ENCODE measurements around the gene DEPDC1. TPM values are rescaled to one million over a fixed set of nuclear protein-coding genes. Genes with fewer than 3 reads are reported as not detected.

The DEPDC1 gene
- total RNA-seq, 2 experiments from 2014 or later = 13.0 to 13.5 TPM

DNA sequence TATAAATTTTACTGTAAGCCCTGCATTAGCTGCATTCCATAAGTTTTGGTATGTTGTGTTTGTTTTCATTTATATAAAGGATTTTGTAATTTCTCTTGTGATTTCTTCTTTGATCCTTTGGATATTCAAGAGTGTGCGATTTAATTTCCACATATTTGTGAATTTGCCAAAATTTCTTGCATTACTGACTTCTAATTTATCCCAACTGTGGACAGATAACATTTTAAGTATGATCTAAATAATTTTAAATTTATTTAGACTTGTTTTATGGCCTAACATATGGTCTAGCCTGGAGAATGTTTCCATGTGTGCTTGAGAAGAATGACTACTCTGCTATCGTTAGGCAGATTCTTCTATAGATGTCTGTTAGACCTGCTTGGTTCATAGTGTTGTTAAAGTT, 70.3 kb downstream of the DEPDC1 start:
- ChIA-PET POLR2A (no interaction called here), CTCF (no interaction called here)

Other genes starting within 250 kb of the DEPDC1 start
- not detected for gene RPE65, start 47.1 kb downstream of the DEPDC1 start, total RNA-seq